HepG2 (cell line): ENCODE measurements around the gene SIAH3. TPM values are rescaled to one million over a fixed set of nuclear protein-coding genes. Genes with fewer than 3 reads are reported as not detected.

Source experiments
- ATAC-seq: fragments of 200-7000 bp; cut with Tn5 transposase; 3 replicates; pipeline ENCODE4 v1.9.1; 2020; ENCODE audit warnings: mild to moderate bottlenecking, moderate library complexity
- BruUV-seq: library from RNA; stranded (reverse); fragments of 400-500 nt; replicated peaks from 2 replicates; lab custom pipeline; 2021; lab: Mats Ljungman, UMichigan
- CTCF ChIA-PET: fragments of 300-600 bp; formaldehyde crosslinking; extraction: SDS; loops from one replicate; lab custom pipeline; 2021; ENCODE audit warnings: low total read pairs, inconsistent platforms, low intra/inter-chr PET ratio; lab: Yijun Ruan, JAX
- POLR2A ChIA-PET: fragments of 350-600 bp; sonication (Branson Sonifier 250); formaldehyde crosslinking; loops from one replicate; lab custom pipeline; 2020; ENCODE audit warnings: antibody characterized with exemption, inconsistent platforms; lab: Yijun Ruan, JAX
- DNase-seq: peaks from one replicate; pipeline ENCODE4 v3.0.0-alpha.2; 2015; ENCODE audit warnings: low spot score
- FAIRE-seq: peaks from 3 replicates; lab custom pipeline; 2011; peaks lifted over from hg19 to GRCh38; lab: Jason Lieb, UNC
- H2AFZ ChIP-seq: one replicate; pipeline ENCODE4 v1.6.1; 2011; ENCODE audit warnings: low read length, inconsistent platforms
- H3K27ac ChIP-seq: fragments of 300-600 bp; 3 replicates; pipeline ENCODE4 v1.8.0; 2011; ENCODE audit warnings: mixed run types, mild to moderate bottlenecking, mixed read lengths, low read length, inconsistent platforms; ENCODE audit not compliant: insufficient read depth; ENCODE audit errors: extremely low read length
- H3K27me3 ChIP-seq, 2 experiments: fragments of 200-600 bp in 1 of 2; 2 replicates in 1 of 2; 3 replicates in 1 of 2; pipeline versions ENCODE4 v1.6.0 to v1.8.0; 2011; ENCODE audit warnings: low read length in 2 of 2, mild to moderate bottlenecking in 2 of 2, moderate library complexity in 2 of 2, inconsistent platforms in 1 of 2; ENCODE audit not compliant: insufficient read depth in 2 of 2, control insufficient read depth in 1 of 2
- H3K36me3 ChIP-seq, 2 experiments: fragments of 200-600 bp in 1 of 2; replicated peaks in 1 of 2; 2 replicates in 1 of 2; 3 replicates in 1 of 2; pipeline versions ENCODE4 v1.5.1 to v1.8.0; 2011; ENCODE audit warnings: low read length in 2 of 2, inconsistent platforms in 1 of 2; ENCODE audit not compliant: insufficient read depth in 2 of 2, control insufficient read depth in 1 of 2
- H3K4me1 ChIP-seq: 2 replicates; pipeline ENCODE4 v1.5.1; 2012; ENCODE audit warnings: low read length, inconsistent platforms; ENCODE audit not compliant: insufficient read depth
- H3K4me2 ChIP-seq: 2 replicates; pipeline ENCODE4 v1.6.0; 2011; ENCODE audit warnings: low read depth, low read length, inconsistent platforms
- H3K4me3 ChIP-seq, 3 experiments: fragments of 200-600 bp in 1 of 3; sonication (generic), shearing (Covaris generic) in 1 of 3; replicated peaks in 1 of 3; 2 replicates each; pipeline ENCODE4 v1.5.1; 2011 to 2016; ENCODE audit warnings: low read length in 3 of 3, inconsistent platforms in 2 of 3, low read depth in 2 of 3, mild to moderate bottlenecking in 2 of 3, control low read depth in 1 of 3, mixed read lengths in 1 of 3; ENCODE audit not compliant: insufficient read depth in 1 of 3
- H3K79me2 ChIP-seq: one replicate; pipeline ENCODE4 v1.6.1; 2011; ENCODE audit warnings: low read length, inconsistent platforms; ENCODE audit not compliant: insufficient read depth
- H3K9ac ChIP-seq: 2 replicates; pipeline ENCODE4 v1.6.0; 2011; ENCODE audit warnings: mild to moderate bottlenecking, low read depth, low read length, inconsistent platforms; ENCODE audit not compliant: insufficient read depth
- H3K9me3 ChIP-seq: 2 replicates; pipeline ENCODE4 v1.5.1; 2012; ENCODE audit warnings: mild to moderate bottlenecking, low read length
- H4K20me1 ChIP-seq: 2 replicates; pipeline ENCODE4 v1.6.0; 2011; ENCODE audit warnings: inconsistent platforms, mild to moderate bottlenecking, low read length, moderate library complexity; ENCODE audit not compliant: insufficient read depth
- CENPT ChIP-seq: sonication (generic); formaldehyde crosslinking; IDR thresholded peaks from 2 replicates; pipeline ENCODE4 v1.8.0; 2022; ENCODE audit warnings: low read depth, mild to moderate bottlenecking, moderate library complexity, missing genetic modification reagents
- HDAC6 ChIP-seq: fragments of 200-600 bp; sonication (generic); IDR thresholded peaks from 2 replicates; pipeline ENCODE4 v1.7.0; 2017; ENCODE audit warnings: mild to moderate bottlenecking, antibody characterized with exemption, low read length, low read depth
- PHF20 ChIP-seq: sonication (generic); formaldehyde crosslinking; IDR thresholded peaks from 2 replicates; pipeline ENCODE4 v1.5.0; 2020; ENCODE audit warnings: mild to moderate bottlenecking, missing genetic modification reagents
- RFX1 ChIP-seq: fragments of 450-650 bp; IDR thresholded peaks from 2 replicates; pipeline ENCODE4 v1.6.1; 2017
- SIX1 ChIP-seq: sonication (generic); formaldehyde crosslinking; IDR thresholded peaks from 2 replicates; pipeline ENCODE4 v1.4.0; 2020; ENCODE audit warnings: missing genetic modification reagents, borderline replicate concordance
- SP4 ChIP-seq: sonication (generic); formaldehyde crosslinking; IDR thresholded peaks from 2 replicates; pipeline ENCODE4 v1.8.1; 2023; ENCODE audit warnings: mild to moderate bottlenecking, missing genetic modification reagents
- SRSF9 ChIP-seq: fragments of 200-400 bp; formaldehyde crosslinking; IDR thresholded peaks from 2 replicates; pipeline ENCODE4 v1.6.1; 2018; ENCODE audit warnings: borderline replicate concordance, mild to moderate bottlenecking, low read depth, low read length; ENCODE audit not compliant: insufficient read depth, poor library complexity, severe bottlenecking
- TCF12 ChIP-seq, 2 experiments: fragments of 450-650 bp in 1 of 2; sonication (generic) in 1 of 2; formaldehyde crosslinking in 1 of 2; IDR thresholded peaks; 2 replicates each; pipeline versions ENCODE4 v1.6.1 to v1.8.0; 2017 to 2022; ENCODE audit warnings: antibody characterized with exemption in 1 of 2, mild to moderate bottlenecking in 1 of 2, missing genetic modification reagents in 1 of 2, moderate library complexity in 1 of 2
- ZFP62 ChIP-seq: sonication (generic); formaldehyde crosslinking; IDR thresholded peaks from 2 replicates; pipeline ENCODE4 v1.4.0; 2020; ENCODE audit warnings: missing genetic modification reagents
- ZMAT3 ChIP-seq: sonication (generic); formaldehyde crosslinking; conservative IDR thresholded peaks from 2 replicates; pipeline ENCODE4 v1.7.0; 2021; ENCODE audit warnings: missing genetic modification reagents
- ZNF3 ChIP-seq: IDR thresholded peaks from 2 replicates; pipeline ENCODE4 v1.7.0; 2017; ENCODE audit warnings: inconsistent platforms
- WGBS: methylation state at CpG from one replicate; pipeline ENCODE4 v1.1.6; 2017; ENCODE audit warnings: low lambda C conversion rate; 5-methylcytosine and 5-hydroxymethylcytosine counted together
- in situ Hi-C: cut with HindIII; loops from 2 replicates; pipeline ENCODE4 v1.10.0; 2017; ENCODE audit warnings: low pct_unique_long_range_greater_than_20kb; ENCODE audit not compliant: extremely low pct_ligation_motif_present
- intact Hi-C: fragments of 100-400 bp; cut with micrococcal nuclease; formaldehyde crosslinking; loops from one replicate; pipeline ENCODE4 v1.10.0; 2022; ENCODE audit not compliant: unreplicated experiment
- polyA plus RNA-seq, 8 experiments: library from polyadenylated mRNA; depleted of rRNA in 3 of 8; stranded (reverse) in 7 of 8; unstranded in 1 of 8; fragments of >200 nt; fragmentation: Illumina TruSeq in 4 of 8; extraction: Trizol in 4 of 8; gene quantifications; 2 replicates each; pipeline versions ENCODE4 v1.2.1 to v1.2.3, GENCODE V29; 2011 to 2016; ENCODE audit warnings: low read depth in 4 of 8, missing spikeins in 1 of 8, mixed read lengths in 1 of 8; ENCODE audit not compliant: insufficient read depth in 1 of 8
- total RNA-seq, 5 experiments: library from RNA; depleted of rRNA; stranded (reverse); fragments of >200 nt; fragmentation: Illumina TruSeq; extraction: Trizol; gene quantifications; 2 replicates each; pipeline ENCODE4 v1.2.3, GENCODE V29; 2016; ENCODE audit warnings: low read depth in 1 of 5
- TF ChIP-seq, protein P1 (sequence below): sonication (generic); formaldehyde crosslinking; conservative IDR thresholded peaks from 2 replicates; pipeline ENCODE4 v1.4.0; 2020; ENCODE audit warnings: missing genetic modification reagents
- TF ChIP-seq, protein P2 (sequence below): IDR thresholded peaks from 2 replicates; pipeline ENCODE4 v1.6.1; 2016; ENCODE audit warnings: low read depth, missing genetic modification reagents, missing compliant biosample characterization
- TF ChIP-seq, protein P3 (sequence below): sonication (generic); formaldehyde crosslinking; IDR thresholded peaks from 2 replicates; pipeline ENCODE4 v1.4.0; 2020; ENCODE audit warnings: mild to moderate bottlenecking, missing genetic modification reagents
- TF ChIP-seq, protein P4 (sequence below): sonication (generic); formaldehyde crosslinking; IDR thresholded peaks from 2 replicates; pipeline ENCODE4 v1.8.1; 2023; ENCODE audit warnings: mild to moderate bottlenecking, inconsistent platforms, moderate library complexity, missing genetic modification reagents, borderline replicate concordance

The SIAH3 gene
- total and polyA plus RNA-seq, 2 of the 13 experiments (the other 11 are each of a cell fraction or from before 2014, with no cell fraction given), result not detected

DNA sequence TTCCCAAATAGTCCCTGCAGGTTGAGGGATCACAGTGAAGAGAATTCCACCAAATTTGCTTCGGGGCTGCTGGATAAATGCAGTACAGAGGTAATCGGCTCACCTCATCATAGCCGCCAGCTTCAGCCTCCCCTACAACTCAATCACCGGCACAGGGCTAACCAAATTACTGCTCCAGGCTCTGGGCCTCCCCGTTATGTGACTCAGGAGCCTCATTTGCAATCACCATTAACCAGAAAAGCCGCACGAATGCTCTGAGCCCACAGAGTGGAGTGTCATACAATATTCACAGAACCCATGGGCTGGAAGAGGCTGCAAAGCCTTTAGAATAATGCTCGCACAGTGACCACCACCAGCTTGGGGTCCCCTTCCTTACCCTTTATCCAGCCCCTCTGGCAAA lies 4.9 kb downstream of the SIAH3 start:
- no peak for DNase-seq
- TF ChIP-seq SP4 (CRISPR knock-in tag) (no peak), CENPT (CRISPR knock-in tag) (no peak), ZMAT3 (no peak), ZNF3 (CRISPR knock-in tag) (no peak), PHF20 (CRISPR knock-in tag) (no peak), RFX1 (no peak), TCF12 (IDR thresholded peaks at IDR 0.05) (no peak), TCF12 (CRISPR knock-in tag; IDR thresholded peaks at IDR 0.05) (no peak), HDAC6 (no peak), ZFP62 (CRISPR knock-in tag) (no peak), SRSF9 (no peak), SIX1 (CRISPR knock-in tag) (no peak)
- TF ChIP-seq, protein P1, sequence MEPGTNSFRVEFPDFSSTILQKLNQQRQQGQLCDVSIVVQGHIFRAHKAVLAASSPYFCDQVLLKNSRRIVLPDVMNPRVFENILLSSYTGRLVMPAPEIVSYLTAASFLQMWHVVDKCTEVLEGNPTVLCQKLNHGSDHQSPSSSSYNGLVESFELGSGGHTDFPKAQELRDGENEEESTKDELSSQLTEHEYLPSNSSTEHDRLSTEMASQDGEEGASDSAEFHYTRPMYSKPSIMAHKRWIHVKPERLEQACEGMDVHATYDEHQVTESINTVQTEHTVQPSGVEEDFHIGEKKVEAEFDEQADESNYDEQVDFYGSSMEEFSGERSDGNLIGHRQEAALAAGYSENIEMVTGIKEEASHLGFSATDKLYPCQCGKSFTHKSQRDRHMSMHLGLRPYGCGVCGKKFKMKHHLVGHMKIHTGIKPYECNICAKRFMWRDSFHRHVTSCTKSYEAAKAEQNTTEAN (CRISPR knock-in tag), result no peak
- TF ChIP-seq, protein P2, sequence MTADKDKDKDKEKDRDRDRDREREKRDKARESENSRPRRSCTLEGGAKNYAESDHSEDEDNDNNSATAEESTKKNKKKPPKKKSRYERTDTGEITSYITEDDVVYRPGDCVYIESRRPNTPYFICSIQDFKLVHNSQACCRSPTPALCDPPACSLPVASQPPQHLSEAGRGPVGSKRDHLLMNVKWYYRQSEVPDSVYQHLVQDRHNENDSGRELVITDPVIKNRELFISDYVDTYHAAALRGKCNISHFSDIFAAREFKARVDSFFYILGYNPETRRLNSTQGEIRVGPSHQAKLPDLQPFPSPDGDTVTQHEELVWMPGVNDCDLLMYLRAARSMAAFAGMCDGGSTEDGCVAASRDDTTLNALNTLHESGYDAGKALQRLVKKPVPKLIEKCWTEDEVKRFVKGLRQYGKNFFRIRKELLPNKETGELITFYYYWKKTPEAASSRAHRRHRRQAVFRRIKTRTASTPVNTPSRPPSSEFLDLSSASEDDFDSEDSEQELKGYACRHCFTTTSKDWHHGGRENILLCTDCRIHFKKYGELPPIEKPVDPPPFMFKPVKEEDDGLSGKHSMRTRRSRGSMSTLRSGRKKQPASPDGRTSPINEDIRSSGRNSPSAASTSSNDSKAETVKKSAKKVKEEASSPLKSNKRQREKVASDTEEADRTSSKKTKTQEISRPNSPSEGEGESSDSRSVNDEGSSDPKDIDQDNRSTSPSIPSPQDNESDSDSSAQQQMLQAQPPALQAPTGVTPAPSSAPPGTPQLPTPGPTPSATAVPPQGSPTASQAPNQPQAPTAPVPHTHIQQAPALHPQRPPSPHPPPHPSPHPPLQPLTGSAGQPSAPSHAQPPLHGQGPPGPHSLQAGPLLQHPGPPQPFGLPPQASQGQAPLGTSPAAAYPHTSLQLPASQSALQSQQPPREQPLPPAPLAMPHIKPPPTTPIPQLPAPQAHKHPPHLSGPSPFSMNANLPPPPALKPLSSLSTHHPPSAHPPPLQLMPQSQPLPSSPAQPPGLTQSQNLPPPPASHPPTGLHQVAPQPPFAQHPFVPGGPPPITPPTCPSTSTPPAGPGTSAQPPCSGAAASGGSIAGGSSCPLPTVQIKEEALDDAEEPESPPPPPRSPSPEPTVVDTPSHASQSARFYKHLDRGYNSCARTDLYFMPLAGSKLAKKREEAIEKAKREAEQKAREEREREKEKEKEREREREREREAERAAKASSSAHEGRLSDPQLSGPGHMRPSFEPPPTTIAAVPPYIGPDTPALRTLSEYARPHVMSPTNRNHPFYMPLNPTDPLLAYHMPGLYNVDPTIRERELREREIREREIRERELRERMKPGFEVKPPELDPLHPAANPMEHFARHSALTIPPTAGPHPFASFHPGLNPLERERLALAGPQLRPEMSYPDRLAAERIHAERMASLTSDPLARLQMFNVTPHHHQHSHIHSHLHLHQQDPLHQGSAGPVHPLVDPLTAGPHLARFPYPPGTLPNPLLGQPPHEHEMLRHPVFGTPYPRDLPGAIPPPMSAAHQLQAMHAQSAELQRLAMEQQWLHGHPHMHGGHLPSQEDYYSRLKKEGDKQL (CRISPR knock-in tag), result no peak
- TF ChIP-seq, protein P3, sequence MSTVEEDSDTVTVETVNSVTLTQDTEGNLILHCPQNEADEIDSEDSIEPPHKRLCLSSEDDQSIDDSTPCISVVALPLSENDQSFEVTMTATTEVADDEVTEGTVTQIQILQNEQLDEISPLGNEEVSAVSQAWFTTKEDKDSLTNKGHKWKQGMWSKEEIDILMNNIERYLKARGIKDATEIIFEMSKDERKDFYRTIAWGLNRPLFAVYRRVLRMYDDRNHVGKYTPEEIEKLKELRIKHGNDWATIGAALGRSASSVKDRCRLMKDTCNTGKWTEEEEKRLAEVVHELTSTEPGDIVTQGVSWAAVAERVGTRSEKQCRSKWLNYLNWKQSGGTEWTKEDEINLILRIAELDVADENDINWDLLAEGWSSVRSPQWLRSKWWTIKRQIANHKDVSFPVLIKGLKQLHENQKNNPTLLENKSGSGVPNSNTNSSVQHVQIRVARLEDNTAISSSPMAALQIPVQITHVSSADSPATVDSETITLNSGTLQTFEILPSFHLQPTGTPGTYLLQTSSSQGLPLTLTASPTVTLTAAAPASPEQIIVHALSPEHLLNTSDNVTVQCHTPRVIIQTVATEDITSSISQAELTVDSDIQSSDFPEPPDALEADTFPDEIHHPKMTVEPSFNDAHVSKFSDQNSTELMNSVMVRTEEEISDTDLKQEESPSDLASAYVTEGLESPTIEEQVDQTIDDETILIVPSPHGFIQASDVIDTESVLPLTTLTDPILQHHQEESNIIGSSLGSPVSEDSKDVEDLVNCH (CRISPR knock-in tag), result no peak
- TF ChIP-seq, protein P4, sequence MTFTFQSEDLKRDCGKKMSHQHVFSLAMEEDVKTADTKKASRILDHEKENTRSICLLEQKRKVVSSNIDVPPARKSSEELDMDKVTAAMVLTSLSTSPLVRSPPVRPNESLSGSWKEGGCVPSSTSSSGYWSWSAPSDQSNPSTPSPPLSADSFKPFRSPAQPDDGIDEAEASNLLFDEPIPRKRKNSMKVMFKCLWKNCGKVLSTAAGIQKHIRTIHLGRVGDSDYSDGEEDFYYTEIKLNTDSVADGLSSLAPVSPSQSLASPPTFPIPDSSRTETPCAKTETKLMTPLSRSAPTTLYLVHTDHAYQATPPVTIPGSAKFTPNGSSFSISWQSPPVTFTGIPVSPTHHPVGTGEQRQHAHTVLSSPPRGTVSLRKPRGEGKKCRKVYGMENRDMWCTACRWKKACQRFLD, result no peak

More for the DNA sequence above, 4.9 kb downstream of the SIAH3 start:
- 21% methylated on average over 8 of the region's 8 CpGs for WGBS
- no peak overlapping the region for H3K9ac ChIP-seq
- H3K4me3 ChIP-seq, result no peak overlapping the region
- no peak for ATAC-seq
- FAIRE-seq, result no peak
- POLR2A ChIA-PET, result no interaction called here
- in situ Hi-C loops, result no loop called here
- no TSS peak for BruUV-seq
- no peaks in the 10 kb centered on the region for H3K9me3 ChIP-seq
- H3K36me3 ChIP-seq, result no peaks in the 10 kb centered on the region; a peak in 1 of 5 replicates
- peaks cover 5 to 68% of the 10 kb centered on the region in 2 experiments for H3K27me3 ChIP-seq
- H3K79me2 ChIP-seq, result no peaks in the 10 kb centered on the region
- H3K4me2 ChIP-seq, result no peak overlapping the region
- no peak overlapping the region for H3K27ac ChIP-seq
- no peaks in the 10 kb centered on the region for H3K4me1 ChIP-seq
- CTCF ChIA-PET, result no interaction called here
- H2AFZ ChIP-seq, result no peak overlapping the region
- intact Hi-C loops, result no loop called here
- no peaks in the 10 kb centered on the region for H4K20me1 ChIP-seq
